UCSD-AML1 (cell line): ENCODE data around the gene CHD3.

Source experiments
- DNase-seq: peaks from one replicate; lab custom pipeline; 2025; ENCODE audit not compliant: unreplicated experiment; lab: John Stamatoyannopoulos, UW

CHD3 gene

GRCh38 chr17:7893187-7893880, 4.7 kb downstream of the CHD3 start:
- DNase-seq = no peak

GRCh38 chr17:7894226-7894625, 5.6 kb downstream of the CHD3 start:
- DNase-seq = no peak

GRCh38 chr17:7894866-7895265, 6.3 kb downstream of the CHD3 start:
- no peak for DNase-seq

- DNase-seq = no peak
Measured at GRCh38 chr17:7897090-7897489, 8.5 kb downstream of the CHD3 start.

GRCh38 chr17:7897773-7898172, 9.2 kb downstream of the CHD3 start:
- DNase-seq = no peak

- DNase-seq = no peak
Measured at GRCh38 chr17:7903154-7904103, 14.8 kb downstream of the CHD3 start.

GRCh38 chr17:7909089-7909488, 20.5 kb downstream of the CHD3 start:
- DNase-seq = no peak

- no peak for DNase-seq
Measured at GRCh38 chr17:7910281-7910680, 21.7 kb downstream of the CHD3 start.

GRCh38 chr17:7910711-7911110, 22.1 kb downstream of the CHD3 start:
- no peak for DNase-seq

GRCh38 chr17:7911116-7911515, 22.5 kb downstream of the CHD3 start:
- DNase-seq = no peak

GRCh38 chr17:7912927-7913524, 24.4 kb downstream of the CHD3 start:
- no peak for DNase-seq

GRCh38 chr17:7915179-7915610, 26.6 kb downstream of the CHD3 start:
- no peak for DNase-seq

GRCh38 chr17:7915611-7916384, 27.2 kb downstream of the CHD3 start, which contains the start of gene RNF227:
Gene RNF227 (minus strand): TSS chr17:7916289. CDS start chr17:7916195, 94 bp downstream.
- DNase-seq = peak; percentile 85

GRCh38 chr17:7916385-7916682, 27.7 kb downstream of the CHD3 start:
- DNase-seq = no peak

- DNase-seq = no peak
Measured at GRCh38 chr17:7916808-7917207, 28.2 kb downstream of the CHD3 start.

- DNase-seq = no peak
Measured at GRCh38 chr17:7922269-7922844, 33.8 kb downstream of the CHD3 start.

- DNase-seq = no peak
Measured at GRCh38 chr17:7922845-7923628, 34.4 kb downstream of the CHD3 start.

GRCh38 chr17:7927596-7927995, 39.0 kb downstream of the CHD3 start:
- no peak for DNase-seq

GRCh38 chr17:7929158-7930023, 40.8 kb downstream of the CHD3 start, which contains the start of gene KCNAB3:
Gene KCNAB3 (minus strand): TSS chr17:7929856. CDS start chr17:7929435, 421 bp downstream.
- no peak for DNase-seq
